H9 (cell line): ENCODE data around the gene PLCL1. TPM values are rescaled to one million over a fixed set of nuclear protein-coding genes. Genes with fewer than 3 reads are reported as not detected.

ENCODE experiments used
- DNase-seq: peaks from one replicate; pipeline ENCODE4 v3.0.0-alpha.2; 2017
- H2AFZ ChIP-seq: one replicate; pipeline ENCODE4 v1.6.1; 2013; ENCODE audit warnings: mild to moderate bottlenecking, low read length, control low read depth, moderate library complexity
- H2AK5ac ChIP-seq: 2 replicates; pipeline ENCODE4 v1.6.1; 2013; ENCODE audit warnings: low read length, control low read depth, mixed read lengths; ENCODE audit not compliant: insufficient read length
- H2BK120ac ChIP-seq: one replicate; pipeline ENCODE4 v1.6.1; 2013; ENCODE audit warnings: low read depth, mild to moderate bottlenecking, low read length, control low read depth, inconsistent platforms; ENCODE audit not compliant: poor library complexity, severe bottlenecking
- H2BK12ac ChIP-seq: 2 replicates; pipeline ENCODE4 v1.6.1; 2013; ENCODE audit warnings: low read length, control low read depth, mixed read lengths, low read depth; ENCODE audit not compliant: insufficient read length
- H2BK15ac ChIP-seq: 2 replicates; pipeline ENCODE4 v1.6.1; 2013; ENCODE audit warnings: low read depth, low read length, control low read depth
- H2BK20ac ChIP-seq: one replicate; pipeline ENCODE4 v1.6.1; 2013; ENCODE audit warnings: low read depth, mild to moderate bottlenecking, low read length, control low read depth, inconsistent platforms; ENCODE audit not compliant: poor library complexity, severe bottlenecking
- H2BK5ac ChIP-seq: 2 replicates; pipeline ENCODE4 v1.6.1; 2013; ENCODE audit warnings: low read length, control low read depth, mixed read lengths; ENCODE audit not compliant: insufficient read length
- H3K14ac ChIP-seq: 2 replicates; pipeline ENCODE4 v1.6.1; 2013; ENCODE audit warnings: low read length, control low read depth; ENCODE audit not compliant: insufficient read depth
- H3K18ac ChIP-seq: 2 replicates; pipeline ENCODE4 v1.6.1; 2013; ENCODE audit warnings: low read depth, mild to moderate bottlenecking, mixed read lengths, low read length, control low read depth; ENCODE audit not compliant: insufficient read length
- H3K23ac ChIP-seq: 2 replicates; pipeline ENCODE4 v1.6.1; 2013; ENCODE audit warnings: low read length, control low read depth, mixed read lengths, low read depth; ENCODE audit not compliant: insufficient read length
- H3K23me2 ChIP-seq: 2 replicates; pipeline ENCODE4 v1.6.1; 2013; ENCODE audit warnings: low read depth, mild to moderate bottlenecking, mixed read lengths, low read length, control low read depth; ENCODE audit not compliant: insufficient read length, poor library complexity, severe bottlenecking
- H3K27ac ChIP-seq: 2 replicates; pipeline ENCODE4 v1.5.1; 2013; ENCODE audit warnings: low read length, control low read depth, mixed read lengths, low read depth; ENCODE audit not compliant: insufficient read length
- H3K27me3 ChIP-seq: 2 replicates; pipeline ENCODE4 v1.6.1; 2013; ENCODE audit warnings: low read length, control low read depth, inconsistent platforms; ENCODE audit not compliant: insufficient read depth
- H3K4ac ChIP-seq: 2 replicates; pipeline ENCODE4 v1.6.1; 2013; ENCODE audit warnings: low read depth, mild to moderate bottlenecking, control low read depth, inconsistent platforms, low read length, moderate library complexity
- H3K4me1 ChIP-seq: 2 replicates; pipeline ENCODE4 v1.6.1; 2013; ENCODE audit warnings: low read length, control low read depth, inconsistent platforms; ENCODE audit not compliant: insufficient read depth
- H3K4me2 ChIP-seq: 2 replicates; pipeline ENCODE4 v1.6.1; 2013; ENCODE audit warnings: low read length, control low read depth, mixed read lengths; ENCODE audit not compliant: insufficient read length, insufficient read depth
- H3K56ac ChIP-seq: 2 replicates; pipeline ENCODE4 v1.6.1; 2013; ENCODE audit warnings: low read depth, mild to moderate bottlenecking, mixed read lengths, low read length, control low read depth; ENCODE audit not compliant: insufficient read length
- H3K79me1 ChIP-seq: 2 replicates; pipeline ENCODE4 v1.6.1; 2013; ENCODE audit warnings: low read depth, mild to moderate bottlenecking, moderate library complexity, low read length, control low read depth, inconsistent platforms; ENCODE audit not compliant: insufficient read depth, poor library complexity, severe bottlenecking
- H3K79me2 ChIP-seq: 2 replicates; pipeline ENCODE4 v1.6.1; 2013; ENCODE audit warnings: low read length, control low read depth, inconsistent platforms; ENCODE audit not compliant: insufficient read depth
- H3K9ac ChIP-seq: 2 replicates; pipeline ENCODE4 v1.6.1; 2013; ENCODE audit warnings: low read length, control low read depth, mixed read lengths; ENCODE audit not compliant: insufficient read length; ENCODE audit errors: extremely low read depth
- H3K9me3 ChIP-seq: one replicate; pipeline ENCODE4 v1.6.1; 2013; ENCODE audit warnings: low read depth, low read length, inconsistent platforms; ENCODE audit not compliant: control insufficient read depth
- H3T11ph ChIP-seq: one replicate; pipeline ENCODE4 v1.6.1; 2013; ENCODE audit warnings: mild to moderate bottlenecking, low read length, control low read depth, inconsistent platforms
- H4K20me1 ChIP-seq: one replicate; pipeline ENCODE4 v1.6.1; 2013; ENCODE audit not compliant: control insufficient read depth, insufficient read length, insufficient read depth
- H4K5ac ChIP-seq: 2 replicates; pipeline ENCODE4 v1.6.1; 2013; ENCODE audit warnings: low read depth, mild to moderate bottlenecking, mixed read lengths, low read length, control low read depth; ENCODE audit not compliant: insufficient read length
- H4K8ac ChIP-seq: replicated peaks from 2 replicates; pipeline ENCODE4 v1.6.1; 2013; ENCODE audit warnings: low read length, control low read depth, mixed read lengths, low read depth; ENCODE audit not compliant: insufficient read length
- H4K91ac ChIP-seq: 2 replicates; pipeline ENCODE4 v1.6.1; 2013; ENCODE audit warnings: low read depth, mild to moderate bottlenecking, moderate library complexity, mixed read lengths, low read length, control low read depth; ENCODE audit not compliant: insufficient read length
- H3K27ac Mint-ChIP-seq, 3 experiments: 2 replicates in 2 of 3; 3 replicates in 1 of 3; pipeline ENCODE4 v1.8.0; 2020 to 2021; ENCODE audit warnings: mixed read lengths in 3 of 3, mild to moderate bottlenecking in 1 of 3, moderate library complexity in 1 of 3
- H3K27me3 Mint-ChIP-seq: 2 replicates; pipeline ENCODE4 v1.8.0; 2021; ENCODE audit warnings: low read depth, mild to moderate bottlenecking, moderate library complexity, mixed read lengths
- H3K36me3 Mint-ChIP-seq, 3 experiments: 2 replicates in 2 of 3; 3 replicates in 1 of 3; pipeline ENCODE4 v1.8.0; 2020 to 2021; ENCODE audit warnings: low read depth in 3 of 3, mixed read lengths in 3 of 3; ENCODE audit not compliant: insufficient read depth in 1 of 3
- H3K4me1 Mint-ChIP-seq, 2 experiments: 2 replicates each; pipeline ENCODE4 v1.8.0; 2020; ENCODE audit warnings: mixed read lengths in 2 of 2
- H3K4me3 Mint-ChIP-seq, 2 experiments: 2 replicates in 1 of 2; 3 replicates in 1 of 2; pipeline ENCODE4 v1.8.0; 2020 to 2021; ENCODE audit warnings: mild to moderate bottlenecking in 2 of 2, mixed read lengths in 2 of 2, moderate library complexity in 1 of 2
- H3K9me3 Mint-ChIP-seq, 2 experiments: 2 replicates in 1 of 2; 3 replicates in 1 of 2; pipeline ENCODE4 v1.8.0; 2020; ENCODE audit warnings: mild to moderate bottlenecking in 2 of 2, mixed read lengths in 2 of 2, moderate library complexity in 1 of 2
- WGBS: extraction: QIAGEN DNeasy Blood & Tissue Kit; methylation state at CpG from one replicate; pipeline ENCODE4 v1.1.7; 2013; ENCODE audit warnings: missing lambda C conversion rate, low lambda C conversion rate, mixed read lengths; ENCODE audit not compliant: insufficient read length; ENCODE audit errors: extremely low coverage; 5-methylcytosine and 5-hydroxymethylcytosine counted together
- total RNA-seq: library from RNA; stranded (reverse); gene quantifications from 2 replicates; pipeline ENCODE4 v1.2.1, GENCODE V29; 2021
- TF ChIP-seq, protein P1 (sequence below): fragments of 200-600 bp; sonication (generic); conservative IDR thresholded peaks from 3 replicates; pipeline ENCODE4 v1.8.0; 2021; ENCODE audit warnings: antibody characterized with exemption, mild to moderate bottlenecking

Gene PLCL1
- total RNA-seq, 1 experiment from 2014 or later: 0.04 TPM

DNA sequence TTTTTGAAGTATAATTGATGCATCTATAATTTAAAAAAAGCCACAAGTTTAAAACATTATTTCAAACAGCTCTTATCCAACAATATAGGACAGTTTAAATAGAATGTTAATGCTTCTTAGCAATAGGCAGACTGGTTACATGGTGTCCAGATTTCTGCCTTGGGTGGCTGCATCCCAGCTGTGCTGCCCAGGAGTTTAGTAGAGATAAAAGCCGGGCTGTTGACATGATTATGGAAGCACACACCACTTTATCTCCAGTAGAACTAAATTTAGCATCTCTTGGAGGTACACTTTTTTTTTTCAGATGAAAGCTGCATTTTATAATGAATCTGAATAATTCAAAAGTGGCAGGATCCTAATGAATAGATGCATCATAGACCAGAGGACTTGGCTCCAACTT, 309.7 kb downstream of the PLCL1 start:
- Histone ChIP-seq H3K18ac (no peak overlapping the region), H3K23me2 (no peaks in the 10 kb centered on the region), H3K79me1 (no peaks in the 10 kb centered on the region), H3K79me2 (no peaks in the 10 kb centered on the region), H4K8ac (no peak overlapping the region), H3K27me3 (no peaks in the 10 kb centered on the region), H3T11ph (no peak overlapping the region), H3K4me1 (no peaks in the 10 kb centered on the region), H4K20me1 (no peaks in the 10 kb centered on the region), H2BK5ac (no peak overlapping the region), H2BK120ac (no peak overlapping the region), H2AFZ (no peak overlapping the region), H4K5ac (no peak overlapping the region), H3K27ac (no peak overlapping the region), H3K14ac (no peak overlapping the region), H2BK12ac (no peak overlapping the region), H4K91ac (no peak overlapping the region), H3K23ac (no peak overlapping the region), H2BK15ac (no peak overlapping the region), H2BK20ac (no peak overlapping the region), H3K9me3 (no peaks in the 10 kb centered on the region), H3K4ac (no peak overlapping the region), H3K9ac (no peak overlapping the region), H3K4me2 (no peak overlapping the region), H3K56ac (no peak overlapping the region), H2AK5ac (no peak overlapping the region)
- no peak overlapping the region for H3K4me3 Mint-ChIP-seq
- WGBS: no CpG with 5 or more reads among the region's 1 CpG
- no peak overlapping the region for H3K27ac Mint-ChIP-seq
- DNase-seq: no peak
- H3K36me3 Mint-ChIP-seq: no peaks in the 10 kb centered on the region
- TF ChIP-seq, protein P1, sequence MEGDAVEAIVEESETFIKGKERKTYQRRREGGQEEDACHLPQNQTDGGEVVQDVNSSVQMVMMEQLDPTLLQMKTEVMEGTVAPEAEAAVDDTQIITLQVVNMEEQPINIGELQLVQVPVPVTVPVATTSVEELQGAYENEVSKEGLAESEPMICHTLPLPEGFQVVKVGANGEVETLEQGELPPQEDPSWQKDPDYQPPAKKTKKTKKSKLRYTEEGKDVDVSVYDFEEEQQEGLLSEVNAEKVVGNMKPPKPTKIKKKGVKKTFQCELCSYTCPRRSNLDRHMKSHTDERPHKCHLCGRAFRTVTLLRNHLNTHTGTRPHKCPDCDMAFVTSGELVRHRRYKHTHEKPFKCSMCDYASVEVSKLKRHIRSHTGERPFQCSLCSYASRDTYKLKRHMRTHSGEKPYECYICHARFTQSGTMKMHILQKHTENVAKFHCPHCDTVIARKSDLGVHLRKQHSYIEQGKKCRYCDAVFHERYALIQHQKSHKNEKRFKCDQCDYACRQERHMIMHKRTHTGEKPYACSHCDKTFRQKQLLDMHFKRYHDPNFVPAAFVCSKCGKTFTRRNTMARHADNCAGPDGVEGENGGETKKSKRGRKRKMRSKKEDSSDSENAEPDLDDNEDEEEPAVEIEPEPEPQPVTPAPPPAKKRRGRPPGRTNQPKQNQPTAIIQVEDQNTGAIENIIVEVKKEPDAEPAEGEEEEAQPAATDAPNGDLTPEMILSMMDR: no peak
- no peaks in the 10 kb centered on the region for H3K27me3 Mint-ChIP-seq
- H3K4me1 Mint-ChIP-seq: peaks cover 5 to 9% of the 10 kb centered on the region in 2 experiments
- no peaks in the 10 kb centered on the region for H3K9me3 Mint-ChIP-seq
